Parathyroid adenoma (tissue), 2 donors: ENCODE data around the gene FUOM.

Experiments
- H2AFZ ChIP-seq: fragments of 300-600 bp; sonication (generic); one replicate; pipeline ENCODE4 v1.7.0; 2017; ENCODE audit warnings: antibody characterized with exemption, mild to moderate bottlenecking
- H3K27ac ChIP-seq: fragments of 300-600 bp; sonication (generic); one replicate; pipeline ENCODE4 v1.7.0; 2017
- H3K27me3 ChIP-seq: fragments of 300-600 bp; sonication (generic); one replicate; pipeline ENCODE4 v1.7.0; 2017; ENCODE audit warnings: low read length; ENCODE audit not compliant: control insufficient read depth, insufficient read depth
- H3K36me3 ChIP-seq: fragments of 300-600 bp; sonication (generic); one replicate; pipeline ENCODE4 v1.7.0; 2017; ENCODE audit warnings: low read length; ENCODE audit not compliant: control insufficient read depth, insufficient read depth
- H3K4me1 ChIP-seq: fragments of 300-600 bp; sonication (generic); one replicate; pipeline ENCODE4 v1.7.0; 2017; ENCODE audit warnings: control low read depth
- H3K4me2 ChIP-seq: fragments of 300-600 bp; sonication (generic); one replicate; pipeline ENCODE4 v1.7.0; 2017; ENCODE audit warnings: low read length
- H3K4me3 ChIP-seq: fragments of 300-600 bp; sonication (generic); one replicate; pipeline ENCODE4 v1.7.0; 2017; ENCODE audit warnings: low read depth, low read length
- H3K79me2 ChIP-seq: fragments of 300-600 bp; sonication (generic); one replicate; pipeline ENCODE4 v1.7.0; 2017; ENCODE audit warnings: control low read depth
- H3K9ac ChIP-seq: fragments of 300-600 bp; sonication (generic); one replicate; pipeline ENCODE4 v1.7.0; 2017; ENCODE audit warnings: mild to moderate bottlenecking
- H3K9me3 ChIP-seq: fragments of 300-600 bp; sonication (generic); one replicate; pipeline ENCODE4 v1.7.0; 2017; ENCODE audit warnings: low read length; ENCODE audit not compliant: control insufficient read depth
- TF ChIP-seq, protein P1 (sequence below): fragments of 300-600 bp; sonication (generic); IDR thresholded peaks from one replicate; pipeline ENCODE4 v1.7.0; 2017; ENCODE audit warnings: antibody characterized with exemption, mild to moderate bottlenecking
- donor health status: primary hyperparathyroidism.

Gene FUOM

GRCh38 chr10:133359972-133360610 is 2.3 kb upstream of the FUOM start:
- Histone ChIP-seq H3K9ac (no peak overlapping the region), H3K4me2 (no peak overlapping the region), H3K4me3 (no peak overlapping the region), H3K36me3 (no peaks in the 10 kb centered on the region), H3K4me1 (peaks cover 6% of the 10 kb centered on the region), H3K79me2 (no peaks in the 10 kb centered on the region), H3K9me3 (no peaks in the 10 kb centered on the region), H3K27me3 (no peaks in the 10 kb centered on the region), H3K27ac (no peak overlapping the region), H2AFZ (peak overlapping the region; percentile 10)
- TF ChIP-seq, protein P1, sequence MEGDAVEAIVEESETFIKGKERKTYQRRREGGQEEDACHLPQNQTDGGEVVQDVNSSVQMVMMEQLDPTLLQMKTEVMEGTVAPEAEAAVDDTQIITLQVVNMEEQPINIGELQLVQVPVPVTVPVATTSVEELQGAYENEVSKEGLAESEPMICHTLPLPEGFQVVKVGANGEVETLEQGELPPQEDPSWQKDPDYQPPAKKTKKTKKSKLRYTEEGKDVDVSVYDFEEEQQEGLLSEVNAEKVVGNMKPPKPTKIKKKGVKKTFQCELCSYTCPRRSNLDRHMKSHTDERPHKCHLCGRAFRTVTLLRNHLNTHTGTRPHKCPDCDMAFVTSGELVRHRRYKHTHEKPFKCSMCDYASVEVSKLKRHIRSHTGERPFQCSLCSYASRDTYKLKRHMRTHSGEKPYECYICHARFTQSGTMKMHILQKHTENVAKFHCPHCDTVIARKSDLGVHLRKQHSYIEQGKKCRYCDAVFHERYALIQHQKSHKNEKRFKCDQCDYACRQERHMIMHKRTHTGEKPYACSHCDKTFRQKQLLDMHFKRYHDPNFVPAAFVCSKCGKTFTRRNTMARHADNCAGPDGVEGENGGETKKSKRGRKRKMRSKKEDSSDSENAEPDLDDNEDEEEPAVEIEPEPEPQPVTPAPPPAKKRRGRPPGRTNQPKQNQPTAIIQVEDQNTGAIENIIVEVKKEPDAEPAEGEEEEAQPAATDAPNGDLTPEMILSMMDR, result no peak

DNA sequence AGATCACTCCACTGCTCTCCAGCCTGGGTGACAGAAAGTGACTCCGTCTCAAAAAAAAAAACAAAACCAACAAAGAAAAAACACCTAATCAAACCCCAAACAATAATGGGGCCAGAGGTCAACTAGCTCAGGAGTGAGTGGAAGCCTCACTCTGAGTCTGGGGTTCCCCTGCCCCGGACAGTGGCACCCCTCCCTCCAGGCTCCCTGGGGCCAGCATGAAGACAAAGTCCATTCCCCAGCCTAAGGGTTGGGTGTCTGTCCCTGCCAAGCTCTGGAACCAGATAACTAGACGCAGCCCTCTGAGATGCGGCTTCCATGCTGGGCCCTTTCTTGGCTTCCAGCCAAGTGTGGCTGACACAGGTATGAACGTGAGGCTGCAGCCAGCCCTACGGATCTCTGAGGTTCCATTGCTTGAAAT is 1.7 kb upstream of the FUOM start:
- no peak overlapping the region for H3K9ac ChIP-seq
- H3K4me2 ChIP-seq, result no peak overlapping the region
- H3K9me3 ChIP-seq, result no peaks in the 10 kb centered on the region
- H3K27ac ChIP-seq, result no peak overlapping the region
- peaks cover 6% of the 10 kb centered on the region for H3K4me1 ChIP-seq
- H3K27me3 ChIP-seq, result no peaks in the 10 kb centered on the region
- peak overlapping the region; percentile 10 for H2AFZ ChIP-seq
- H3K79me2 ChIP-seq, result no peaks in the 10 kb centered on the region
- H3K36me3 ChIP-seq, result no peaks in the 10 kb centered on the region
- TF ChIP-seq, protein P1, result no peak
- H3K4me3 ChIP-seq, result no peak overlapping the region

DNA sequence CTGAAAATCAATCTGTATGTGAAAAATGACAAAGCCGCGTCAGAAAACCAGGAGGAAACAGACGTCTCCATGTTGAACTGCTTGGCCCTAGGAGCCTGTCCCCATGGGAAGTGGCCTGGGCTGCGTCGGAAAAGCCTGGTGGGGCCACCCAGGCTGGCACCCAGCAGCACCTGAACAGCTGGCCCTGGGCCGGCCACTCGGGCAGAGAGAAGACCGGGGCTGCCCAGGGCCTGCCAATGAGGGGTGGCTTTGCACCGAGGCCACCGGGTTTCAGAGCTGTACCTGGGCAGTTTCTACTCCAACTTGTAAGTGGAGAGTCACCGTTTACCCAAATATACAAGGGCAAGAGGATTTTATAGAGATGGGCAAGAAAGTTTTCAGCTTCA is 1.1 kb upstream of the FUOM start:
- H3K4me3 ChIP-seq, result no peak overlapping the region
- H3K4me2 ChIP-seq, result no peak overlapping the region
- H3K9ac ChIP-seq, result no peak overlapping the region
- H2AFZ ChIP-seq, result no peak overlapping the region
- peaks cover 6% of the 10 kb centered on the region for H3K4me1 ChIP-seq
- H3K79me2 ChIP-seq, result no peaks in the 10 kb centered on the region
- no peaks in the 10 kb centered on the region for H3K27me3 ChIP-seq
- no peaks in the 10 kb centered on the region for H3K36me3 ChIP-seq
- H3K9me3 ChIP-seq, result no peaks in the 10 kb centered on the region
- TF ChIP-seq, protein P1, result no peak
- H3K27ac ChIP-seq, result no peak overlapping the region

GRCh38 chr10:133358162-133358924 is 524 bp upstream of the FUOM start:
- Histone ChIP-seq H3K4me3 (no peak overlapping the region), H3K27ac (no peak overlapping the region), H3K36me3 (no peaks in the 10 kb centered on the region), H3K9ac (no peak overlapping the region), H3K79me2 (no peaks in the 10 kb centered on the region), H3K9me3 (no peaks in the 10 kb centered on the region), H3K27me3 (no peaks in the 10 kb centered on the region), H2AFZ (no peak overlapping the region), H3K4me1 (peaks cover 6% of the 10 kb centered on the region), H3K4me2 (no peak overlapping the region)
- TF ChIP-seq, protein P1, result no peak
